Activated CD8-positive, alpha-beta memory T cell treated with anti-CD3 and anti-CD28 coated beads, Interleukin-2, amount 50 U/mL, for 1 hour (primary cell): Measurements from ENCODE around the gene OR52N5.

ENCODE experiments used
- DNase-seq: peaks from one replicate; pipeline ENCODE4 v3.0.0-alpha.2; 2020; ENCODE audit errors: extremely low read depth

The OR52N5 gene

GRCh38 chr11:5783255-5783654, at the start of gene OR52N5:
OR52N5 (minus strand) TSS chr11:5783355; CDS start chr11:5778634, 4,721 bp downstream.
- no peak for DNase-seq

GRCh38 chr11:5831196-5831829, 48.2 kb upstream of the OR52N5 start:
- DNase-seq = no peak

GRCh38 chr11:5818245-5818886, 35.2 kb upstream of the OR52N5 start:
- DNase-seq = no peak

GRCh38 chr11:5815534-5815933, 32.4 kb upstream of the OR52N5 start:
- DNase-seq = no peak

GRCh38 chr11:5809905-5810795, 27.0 kb upstream of the OR52N5 start:
- DNase-seq = no peak

GRCh38 chr11:5809122-5809519, 26.0 kb upstream of the OR52N5 start:
- DNase-seq = no peak

- DNase-seq = peak; percentile 18
Measured at GRCh38 chr11:5808500-5809121, 25.5 kb upstream of the OR52N5 start, which contains the start of gene OR52N2. OR52N2 (plus strand) TSS chr11:5808924; CDS start chr11:5820336, 11,412 bp downstream.

GRCh38 chr11:5807580-5807979, 24.4 kb upstream of the OR52N5 start:
- no peak for DNase-seq

GRCh38 chr11:5803982-5804381, 20.8 kb upstream of the OR52N5 start:
- no peak for DNase-seq

GRCh38 chr11:5796541-5796940, 13.4 kb upstream of the OR52N5 start:
- DNase-seq = no peak

GRCh38 chr11:5791165-5791564, 8.0 kb upstream of the OR52N5 start, which contains the start of gene OR52N1:
OR52N1 (minus strand) TSS chr11:5791265; CDS start chr11:5788816, 2,449 bp downstream.
- DNase-seq = no peak

- no peak for DNase-seq
Measured at GRCh38 chr11:5767056-5767455, 16.1 kb downstream of the OR52N5 start.

GRCh38 chr11:5753943-5754342, 29.2 kb downstream of the OR52N5 start, which contains the start of gene OR52N4:
OR52N4 (plus strand) TSS chr11:5754243; CDS start chr11:5754741, 498 bp downstream.
- no peak for DNase-seq

- no peak for DNase-seq
Measured at GRCh38 chr11:5749836-5750235, 33.3 kb downstream of the OR52N5 start.

GRCh38 chr11:5746614-5747013, 36.5 kb downstream of the OR52N5 start:
- DNase-seq = no peak

- DNase-seq = no peak
Measured at GRCh38 chr11:5738431-5738830, 44.7 kb downstream of the OR52N5 start.

- no peak for DNase-seq
Measured at GRCh38 chr11:5737670-5738392, 45.3 kb downstream of the OR52N5 start.

GRCh38 chr11:5737091-5737490, 46.1 kb downstream of the OR52N5 start:
- no peak for DNase-seq

GRCh38 chr11:5736396-5736795, 46.8 kb downstream of the OR52N5 start, which contains the start of gene OR56B1:
OR56B1 (plus strand) TSS chr11:5736448; CDS start chr11:5736517, 69 bp downstream.
- no peak for DNase-seq

- DNase-seq = no peak
Measured at GRCh38 chr11:5727691-5728090, 55.5 kb downstream of the OR52N5 start.

- no peak for DNase-seq
Measured at GRCh38 chr11:5726351-5726750, 56.8 kb downstream of the OR52N5 start.
